H1 (cell line): ENCODE results near the gene SHTN1. TPM values are rescaled to one million over a fixed set of nuclear protein-coding genes. Genes with fewer than 3 reads are reported as not detected.

Source experiments
- ASH2L ChIP-seq: fragments of 200-600, 300-600 bp; sonication (generic); IDR thresholded peaks from one replicate; pipeline ENCODE4 v1.7.1; 2017; ENCODE audit warnings: low read length
- CBX5 ChIP-seq: fragments of 300-800, 300-1000 bp; sonication (generic); IDR thresholded peaks from 2 replicates; pipeline ENCODE4 v1.7.1; 2016; ENCODE audit warnings: antibody characterized with exemption, low read length, low read depth
- CEBPB ChIP-seq: IDR thresholded peaks from 2 replicates; pipeline ENCODE4 v1.6.1; 2012; ENCODE audit warnings: low read depth, low read length
- CTBP2 ChIP-seq: IDR thresholded peaks from 2 replicates; pipeline ENCODE4 v1.7.0; 2011; ENCODE audit warnings: borderline replicate concordance, mild to moderate bottlenecking, moderate library complexity, mixed read lengths, low read length; ENCODE audit not compliant: insufficient read depth, insufficient read length
- HDAC2 ChIP-seq, 2 experiments: fragments of 300-600 bp in 1 of 2; sonication (generic) in 1 of 2; IDR thresholded peaks; 2 replicates each; pipeline ENCODE4 v1.6.1; 2011 to 2012; ENCODE audit warnings: low read depth in 2 of 2, low read length in 2 of 2, mild to moderate bottlenecking in 2 of 2, moderate library complexity in 2 of 2, borderline replicate concordance in 1 of 2, inconsistent platforms in 1 of 2
- JUND ChIP-seq: IDR thresholded peaks from 2 replicates; pipeline ENCODE4 v1.6.1; 2011; ENCODE audit warnings: mild to moderate bottlenecking, improper control_type of control experiment, low read length
- KDM1A ChIP-seq: fragments of 200-600, 300-600 bp; sonication (generic); IDR thresholded peaks from 2 replicates; pipeline ENCODE4 v1.7.1; 2016; ENCODE audit warnings: mild to moderate bottlenecking, low read length, borderline replicate concordance
- KDM4A ChIP-seq: IDR thresholded peaks from one replicate; pipeline ENCODE4 v1.7.1; 2012; ENCODE audit warnings: low read depth, mild to moderate bottlenecking, moderate library complexity, low read length, inconsistent platforms; ENCODE audit not compliant: severe bottlenecking
- PHF8 ChIP-seq: fragments of 200-600 bp; sonication (generic); conservative IDR thresholded peaks from 2 replicates; pipeline ENCODE4 v1.7.1; 2012; ENCODE audit warnings: low read depth, mild to moderate bottlenecking, inconsistent platforms, low read length, moderate library complexity
- POLR2AphosphoS5 ChIP-seq: IDR thresholded peaks from 2 replicates; pipeline ENCODE4 v1.6.1; 2011; ENCODE audit warnings: low read depth, low read length
- RNF2 ChIP-seq: fragments of 200-900, 300-1000 bp; sonication (generic); IDR thresholded peaks from 2 replicates; pipeline ENCODE4 v1.7.1; 2016; ENCODE audit warnings: borderline replicate concordance, low read depth, mild to moderate bottlenecking, antibody characterized with exemption, low read length; ENCODE audit not compliant: poor library complexity, severe bottlenecking; ENCODE audit errors: missing control alignments
- TAF1 ChIP-seq: IDR thresholded peaks from 2 replicates; pipeline ENCODE4 v1.6.1; 2011; ENCODE audit warnings: mild to moderate bottlenecking, low read depth, low read length
- TAF7 ChIP-seq: optimal IDR thresholded peaks from 2 replicates; pipeline ENCODE3; 2011; ENCODE audit warnings: low read depth, mild to moderate bottlenecking, inconsistent platforms, low read length, moderate library complexity, borderline replicate concordance
- YY1 ChIP-seq: IDR thresholded peaks from 2 replicates; pipeline ENCODE4 v1.6.1; 2011; ENCODE audit warnings: low read depth, mild to moderate bottlenecking, low read length
- polyA plus RNA-seq, 7 experiments: library from polyadenylated mRNA; depleted of rRNA in 3 of 7; stranded (reverse) in 5 of 7; unstranded in 2 of 7; fragments of >200 nt in 5 of 7; fragments of 200-250 nt in 2 of 7; gene quantifications; 1 replicate in 5 of 7; 2 replicates in 1 of 7; 4 replicates in 1 of 7; pipeline versions ENCODE4 v1.2.1 to v1.2.3, GENCODE V29; 2011 to 2013; ENCODE audit warnings: missing spikeins in 2 of 7, mixed read lengths in 2 of 7
- total RNA-seq: library from RNA; stranded (reverse); fragmentation: NEBNext Ultra II Directional; extraction: Animal tissue kit (Norgen Biotek cat#: 25700); gene quantifications from 2 replicates; pipeline ENCODE4 v1.2.1, GENCODE V29; 2021
- TF ChIP-seq, protein P1 (sequence below): IDR thresholded peaks from 2 replicates; pipeline ENCODE4 v1.6.1; 2011; ENCODE audit warnings: low read depth, mild to moderate bottlenecking, low read length; ENCODE audit not compliant: insufficient read depth
- TF ChIP-seq, protein P2 (sequence below): IDR thresholded peaks from 2 replicates; pipeline ENCODE4 v1.6.1; 2012; ENCODE audit warnings: inconsistent platforms

SHTN1 gene
- total and polyA plus RNA-seq, 2 of the 8 experiments (the other 6 are each of a cell fraction or from before 2014, with no cell fraction given), result 3.3 to 12.7 TPM

DNA sequence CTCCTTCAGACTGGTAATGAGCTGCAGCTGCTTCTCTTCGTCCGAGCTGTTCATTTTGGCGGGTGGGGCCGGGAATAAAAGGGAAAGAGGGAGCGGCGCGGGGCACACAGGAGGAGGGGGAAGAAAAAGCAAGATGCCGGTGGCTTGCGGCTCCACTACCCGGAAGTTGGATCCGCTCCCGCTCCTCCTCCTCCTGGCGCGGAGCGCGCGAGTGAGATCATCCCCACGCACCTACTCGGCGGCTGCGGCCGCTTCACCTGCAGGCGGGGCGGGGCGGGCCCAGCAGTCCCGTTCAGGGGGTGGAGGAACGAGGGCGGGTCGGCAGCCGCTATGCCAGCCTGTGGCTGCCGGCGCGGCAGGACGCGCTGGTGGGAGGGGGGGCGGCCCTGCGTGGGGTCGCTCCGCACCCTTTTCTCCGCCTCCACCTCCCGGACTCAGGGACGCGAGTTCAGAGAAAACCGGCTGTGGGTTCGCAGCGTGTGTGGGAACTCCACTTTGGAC lies at the start of gene SHTN1 (continued):
- TF ChIP-seq, protein P1, sequence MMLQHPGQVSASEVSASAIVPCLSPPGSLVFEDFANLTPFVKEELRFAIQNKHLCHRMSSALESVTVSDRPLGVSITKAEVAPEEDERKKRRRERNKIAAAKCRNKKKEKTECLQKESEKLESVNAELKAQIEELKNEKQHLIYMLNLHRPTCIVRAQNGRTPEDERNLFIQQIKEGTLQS, result no peak
- 0 out of 2 replicates have a peak, but pooled peaks have one; percentile 9 for TF ChIP-seq KDM1A
- no peak for TF ChIP-seq CBX5
- TF ChIP-seq JUND, result peak; percentile 30; the same call in 1 of the 2 replicates
- TF ChIP-seq CTBP2, result peak; percentile 3
- TF ChIP-seq TAF1, result peak; percentile 60; the same call in 1 of the 2 replicates
- TF ChIP-seq TAF7, result peak; percentile 52
- TF ChIP-seq, protein P2, sequence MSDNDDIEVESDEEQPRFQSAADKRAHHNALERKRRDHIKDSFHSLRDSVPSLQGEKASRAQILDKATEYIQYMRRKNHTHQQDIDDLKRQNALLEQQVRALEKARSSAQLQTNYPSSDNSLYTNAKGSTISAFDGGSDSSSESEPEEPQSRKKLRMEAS, result peak; percentile 50
- peak; percentile 19 for TF ChIP-seq RNF2
- TF ChIP-seq YY1, result 0 out of 2 replicates have a peak, but pooled peaks have one; percentile 66
- TF ChIP-seq HDAC2 (IDR thresholded peaks at IDR 0.05; ENCODE audit: borderline replicate concordance in 1 of 2, low read depth in 2 of 2, low read length in 2 of 2), result peak in 1 of 2 experiments; percentile 66; a peak in 1 of 4 replicates
- TF ChIP-seq PHF8, result peak; percentile 40; the same call in 1 of the 2 replicates
- peak; percentile 61 for TF ChIP-seq KDM4A
- no peak for TF ChIP-seq CEBPB
- TF ChIP-seq POLR2AphosphoS5, result 0 out of 2 replicates have a peak, but pooled peaks have one; percentile 36
- TF ChIP-seq ASH2L, result peak; percentile 66
